Stimulated activated CD4-positive, alpha-beta T cell treated with anti-CD3 and anti-CD28 coated beads, Interleukin-12 subunit alpha, Interleukin-12 subunit beta, amount 100 ng/mL, for 48 hours (primary cell): Measurements from ENCODE around the gene CALML3.

Experiments
- DNase-seq, 3 donors: peaks; one replicate each; pipeline ENCODE4 v3.0.0-alpha.2; 2020; ENCODE audit warnings: low read depth in 2 of 3, low spot score in 1 of 3

Gene CALML3

DNA sequence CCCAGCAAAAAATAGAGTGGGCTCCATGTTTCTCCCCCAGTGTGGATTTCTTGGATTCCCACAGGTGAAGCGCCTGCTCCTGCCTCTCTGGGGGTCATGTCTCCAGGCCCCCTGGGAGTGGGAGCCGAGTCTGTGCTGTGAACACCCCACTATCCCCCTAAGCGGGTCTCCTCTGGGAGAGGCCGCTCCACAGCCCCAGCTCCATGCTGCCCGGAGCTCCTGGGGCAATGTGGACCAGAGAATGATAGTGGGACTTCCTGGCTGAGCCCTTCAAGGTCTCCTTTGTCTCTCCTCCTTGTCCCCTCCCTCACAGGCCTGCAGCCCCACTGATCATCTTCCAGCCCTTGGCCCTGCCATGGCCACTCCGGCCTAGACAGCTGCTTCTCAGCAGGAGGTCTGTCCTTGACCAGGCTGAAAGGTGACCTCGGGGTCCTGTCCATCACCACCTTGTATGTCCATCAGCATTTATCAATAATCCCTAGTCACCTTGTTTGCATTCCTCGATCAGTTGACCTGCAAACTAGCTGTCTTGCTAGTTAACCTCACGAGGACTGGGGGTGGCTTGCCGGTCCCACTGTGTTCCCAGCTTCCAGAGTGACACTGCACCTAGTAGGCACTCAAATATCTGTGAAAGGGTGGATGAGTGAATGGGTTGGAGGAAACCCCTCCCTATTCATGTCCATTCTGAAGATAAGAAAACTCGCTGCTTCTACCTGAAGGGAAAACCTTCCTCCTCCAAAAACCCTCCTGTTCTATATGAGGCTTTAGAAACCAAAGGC lies 776 bp upstream of the CALML3 start:
- DNase-seq, result no peak

GRCh38 chr10:5525561-5526341 lies 990 bp downstream of the CALML3 start:
- DNase-seq, result no peak

- DNase-seq, result no peak
Measured at GRCh38 chr10:5526691-5527331, 2.0 kb downstream of the CALML3 start.

- no peak for DNase-seq
Measured at GRCh38 chr10:5527332-5528200, 2.8 kb downstream of the CALML3 start.

DNA sequence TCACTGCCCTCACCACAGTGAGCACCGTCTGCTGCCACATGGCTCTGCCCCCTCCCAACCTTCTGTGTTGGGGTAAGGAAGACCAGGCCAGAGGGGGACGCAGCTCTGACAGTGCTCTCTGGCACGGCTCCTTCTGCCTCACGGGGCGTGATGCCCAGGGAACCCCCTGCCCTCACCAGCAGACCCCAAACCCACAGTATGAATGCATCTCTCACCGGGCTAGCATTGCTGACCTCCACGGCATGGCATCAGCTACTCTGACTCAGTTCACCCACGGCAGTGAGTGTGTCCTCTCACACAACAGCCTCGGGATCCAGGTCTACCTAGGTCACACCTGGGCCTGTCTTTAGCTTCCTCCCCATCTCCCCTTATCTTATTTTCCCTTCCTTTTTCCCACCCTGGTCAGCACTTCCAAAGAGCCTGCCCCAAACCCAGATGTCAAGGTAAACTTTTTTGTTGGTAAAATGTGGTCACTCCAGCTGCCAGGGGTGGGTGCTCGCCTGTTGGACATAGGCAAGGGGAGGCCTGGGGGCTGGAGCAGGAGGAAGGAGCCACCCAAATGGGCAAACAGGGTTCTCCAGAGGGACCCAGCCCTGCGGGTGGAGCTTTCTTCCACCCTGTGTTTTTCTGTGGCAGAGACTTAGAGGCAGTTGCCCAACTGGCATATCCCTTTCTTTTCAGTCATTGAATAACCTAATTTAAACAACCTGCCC lies 4.4 kb downstream of the CALML3 start:
- DNase-seq, result no peak

DNA sequence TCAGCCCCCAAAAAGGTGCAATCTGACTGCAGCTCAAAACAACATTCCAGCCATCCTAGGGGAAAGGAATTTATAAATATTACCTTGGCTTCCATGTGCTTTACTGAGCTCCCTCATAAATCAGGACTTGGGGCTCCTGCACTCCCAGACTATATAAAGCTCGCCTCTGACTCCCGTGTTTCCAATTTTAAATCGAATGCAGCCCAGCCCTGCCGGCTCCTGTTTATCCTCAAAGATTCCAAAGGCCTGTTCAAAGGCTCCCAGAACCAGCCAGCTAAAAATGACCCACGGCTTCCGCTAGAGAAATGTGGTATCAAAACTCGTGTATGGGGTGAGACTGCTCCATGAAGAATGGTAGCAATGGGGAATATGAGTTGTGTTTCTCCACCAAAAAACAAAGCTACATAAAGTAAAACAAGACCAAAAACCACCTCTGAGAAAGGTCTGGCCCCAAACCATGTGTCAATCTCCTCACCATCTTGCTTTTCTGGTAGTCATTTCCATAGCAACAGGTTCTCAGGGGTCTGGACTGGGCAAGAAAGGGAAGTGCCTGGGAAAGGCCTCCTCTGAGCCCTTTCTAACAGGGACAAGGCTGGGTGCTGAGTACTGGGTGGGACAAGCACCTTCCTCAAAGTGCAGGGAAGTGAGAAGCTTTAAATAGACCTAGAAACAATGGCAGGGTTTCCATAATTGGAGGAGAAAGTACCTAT lies 5.1 kb downstream of the CALML3 start:
- no peak for DNase-seq

- DNase-seq, result no peak
Measured at GRCh38 chr10:5530412-5530806, 5.6 kb downstream of the CALML3 start.

DNA sequence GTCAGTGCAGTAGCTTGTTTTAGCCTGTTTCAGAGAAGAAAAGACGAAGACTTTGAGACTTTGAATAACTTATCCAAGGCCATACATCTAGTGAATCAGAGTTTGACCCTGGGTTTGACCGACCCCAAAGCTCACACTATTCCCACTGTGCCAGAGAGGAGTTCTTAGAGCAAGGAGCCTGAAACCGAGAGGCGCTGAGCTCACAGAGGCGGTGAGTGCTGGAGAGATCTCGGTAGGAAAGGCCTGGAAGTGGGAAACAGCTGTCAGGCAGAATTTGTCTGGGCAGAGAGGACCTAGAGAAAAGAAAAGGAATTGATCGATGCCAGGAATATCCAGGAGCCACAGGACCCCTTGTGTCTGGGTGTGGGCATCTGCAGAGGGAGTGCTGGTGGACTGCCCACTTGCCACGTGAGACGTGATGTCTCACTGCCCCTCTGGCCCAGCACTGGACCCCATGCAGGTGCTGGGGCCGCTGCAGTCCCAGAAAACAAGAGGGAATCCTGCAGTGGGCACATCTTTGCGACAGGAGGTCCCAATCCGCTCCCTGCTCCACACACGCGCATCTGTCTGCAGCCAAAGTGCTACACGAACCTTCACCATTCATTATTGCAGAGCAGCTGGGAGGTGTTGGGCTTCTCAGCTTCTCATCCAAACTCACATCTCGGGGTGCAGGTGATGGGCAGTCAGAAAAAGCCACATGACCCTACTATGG lies 6.2 kb downstream of the CALML3 start:
- DNase-seq, result no peak

GRCh38 chr10:5531558-5532306 lies 7.0 kb downstream of the CALML3 start:
- DNase-seq, result no peak

- no peak for DNase-seq
Measured at GRCh38 chr10:5532307-5532605, 7.5 kb downstream of the CALML3 start.

DNA sequence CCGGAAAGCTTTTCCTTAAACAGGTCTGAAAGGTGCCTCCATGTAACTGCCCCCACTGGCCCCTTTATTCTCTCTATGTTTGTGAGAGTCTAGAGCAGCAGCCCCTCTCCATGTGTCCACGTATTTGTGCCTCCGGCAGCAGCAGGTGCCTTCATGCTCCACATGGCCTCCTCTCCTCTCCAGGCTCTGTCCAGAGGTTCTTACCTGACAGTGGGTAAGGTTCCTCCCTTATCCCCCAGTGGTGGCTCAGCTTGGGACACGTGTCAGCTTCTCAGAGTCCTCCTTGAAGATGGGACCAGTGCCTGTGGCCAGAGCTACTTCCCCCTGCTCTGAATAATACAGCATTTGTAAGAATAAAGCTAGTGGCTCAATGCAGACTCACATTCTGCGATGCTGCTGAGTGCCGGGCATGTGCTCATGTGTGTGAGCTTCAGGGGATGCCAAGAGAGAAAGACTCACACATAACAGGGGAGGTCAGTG lies 7.9 kb downstream of the CALML3 start:
- DNase-seq, result no peak

- DNase-seq, result no peak
Measured at GRCh38 chr10:5533098-5533731, 8.5 kb downstream of the CALML3 start.

DNA sequence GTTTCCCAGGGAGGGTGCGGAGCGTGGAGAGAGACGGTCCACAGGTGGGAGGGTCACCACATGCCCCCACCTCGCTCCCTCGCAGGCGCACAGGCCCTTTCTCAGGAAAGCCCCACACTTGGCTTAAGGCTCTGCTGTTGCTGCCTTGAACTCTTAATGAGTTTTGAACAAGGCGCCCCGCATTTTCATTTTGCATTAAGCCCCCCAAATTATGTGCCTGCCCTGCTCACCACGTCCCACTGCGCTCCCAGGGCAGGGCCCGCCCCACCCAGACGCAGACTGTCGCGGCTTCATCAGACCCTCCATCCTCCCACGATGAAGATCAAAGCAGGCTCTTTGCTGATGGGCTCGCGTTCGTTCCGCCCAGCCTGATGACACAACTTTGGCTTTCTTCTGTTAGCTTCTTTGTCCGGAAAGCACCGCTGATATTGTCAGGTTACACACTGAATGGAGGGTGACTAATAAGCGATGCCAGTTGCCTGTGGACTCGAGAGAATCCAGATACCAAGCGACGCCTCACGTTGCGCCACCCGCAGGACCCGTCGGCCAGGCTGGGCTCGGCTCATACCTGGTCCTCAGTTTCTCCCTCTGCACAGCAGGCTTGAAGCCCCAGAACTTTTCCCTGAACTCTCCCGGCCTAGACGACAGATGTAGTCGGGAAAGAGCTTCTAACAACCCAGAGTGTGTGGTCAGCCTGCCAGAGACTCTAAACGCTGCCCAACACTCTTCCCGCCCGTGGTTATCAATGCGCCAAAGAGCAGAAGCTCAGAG lies 9.5 kb downstream of the CALML3 start:
- no peak for DNase-seq

GRCh38 chr10:5534880-5535856 lies 10.4 kb downstream of the CALML3 start:
- DNase-seq, result no peak

DNA sequence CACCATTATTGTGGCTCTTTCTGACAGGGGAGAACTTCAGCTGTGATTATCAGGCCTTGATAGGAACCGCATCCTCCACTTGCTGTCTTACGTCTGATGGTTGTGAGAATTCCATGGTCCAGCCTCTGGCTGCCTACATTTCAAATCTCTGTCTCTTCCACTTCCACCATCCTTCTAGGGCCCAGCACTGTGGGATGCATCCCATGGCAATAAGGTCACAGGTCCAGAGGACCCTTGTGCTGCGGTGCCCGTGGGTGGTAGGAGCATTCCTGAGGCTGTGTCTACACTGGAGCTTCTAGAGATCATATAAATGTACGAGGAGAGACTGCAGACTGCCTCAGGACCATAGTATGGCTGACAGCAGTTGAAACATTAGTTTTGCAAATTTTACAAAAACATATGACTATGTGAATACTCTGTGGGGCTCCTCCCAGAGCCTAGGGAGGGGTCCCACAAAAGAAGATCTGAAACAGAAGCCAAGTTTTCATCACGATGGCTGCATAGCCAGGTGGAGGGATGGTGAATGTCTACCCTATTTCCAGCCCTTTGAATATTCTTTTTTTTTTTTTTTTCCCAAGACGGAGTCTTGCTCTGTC lies 11.8 kb downstream of the CALML3 start:
- no peak for DNase-seq

- DNase-seq, result no peak
Measured at GRCh38 chr10:5537684-5538083, 12.9 kb downstream of the CALML3 start.
